GM19099 (cell line): ENCODE measurements around the gene SNN.

Experiments used
- POLR2A ChIP-seq: IDR thresholded peaks from 3 replicates; pipeline ENCODE4 v1.6.1; 2011; ENCODE audit warnings: low read depth; ENCODE audit not compliant: insufficient read length; ENCODE audit errors: extremely low read depth

The SNN gene

DNA sequence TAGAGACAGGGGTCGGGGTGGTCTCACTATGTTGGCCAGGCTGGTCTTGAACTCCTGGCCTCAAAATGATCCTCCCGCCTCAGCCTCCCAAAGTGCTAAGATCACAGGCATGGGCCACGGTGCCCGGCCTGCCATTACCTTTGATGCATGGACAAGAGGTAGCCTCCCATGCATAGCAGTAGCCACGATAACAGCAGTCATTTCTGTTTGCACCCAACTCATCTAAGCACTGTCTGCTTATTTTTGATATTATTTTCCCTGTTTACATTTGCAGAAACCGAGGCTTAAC is 37.5 kb upstream of the SNN start:
- TF ChIP-seq POLR2A, result no peak

DNA sequence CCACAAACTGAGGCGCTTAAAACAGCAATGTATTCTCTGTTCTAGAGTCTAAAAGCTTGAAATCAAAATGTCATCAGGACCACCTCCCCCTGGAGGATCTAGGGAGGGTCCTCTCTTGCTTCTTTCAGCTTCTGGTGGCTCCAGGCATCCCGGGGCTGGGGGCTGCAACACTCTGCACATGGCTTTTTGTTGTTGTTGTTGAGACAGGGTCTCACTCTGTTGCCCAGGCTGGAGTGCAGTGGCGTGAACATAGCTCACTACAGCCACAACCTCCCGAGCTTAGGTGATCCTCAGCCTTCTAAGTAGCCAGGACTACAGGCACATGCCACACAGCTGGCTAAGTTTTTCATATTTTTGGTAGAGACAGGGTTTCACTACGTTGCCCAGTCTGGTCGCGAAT is 37.0 kb upstream of the SNN start:
- TF ChIP-seq POLR2A, result no peak

DNA sequence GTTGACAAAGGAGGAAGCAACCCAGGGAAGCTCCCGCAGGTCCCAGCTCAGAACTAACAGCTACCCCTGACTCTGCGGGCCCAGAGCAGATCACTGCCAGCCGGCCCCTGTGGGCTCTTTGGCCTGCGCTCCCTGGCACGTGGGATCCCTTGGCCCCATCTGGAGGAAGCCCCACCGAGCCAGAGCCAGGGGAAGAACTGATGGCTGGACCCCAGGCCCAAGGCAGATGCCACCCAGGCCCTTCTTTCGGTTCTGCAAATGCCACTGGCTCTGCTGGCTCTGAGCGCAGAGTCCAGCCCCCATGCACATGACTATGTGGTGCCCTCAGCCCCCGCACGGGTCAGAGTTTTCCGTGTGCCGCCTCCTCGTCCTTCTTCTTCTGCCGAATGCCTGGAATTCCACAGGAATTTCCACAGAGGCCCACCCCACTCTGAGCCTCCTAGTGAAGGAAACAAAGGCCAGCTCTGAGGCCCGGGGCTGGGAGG is 35.8 kb upstream of the SNN start:
- TF ChIP-seq POLR2A, result no peak

DNA sequence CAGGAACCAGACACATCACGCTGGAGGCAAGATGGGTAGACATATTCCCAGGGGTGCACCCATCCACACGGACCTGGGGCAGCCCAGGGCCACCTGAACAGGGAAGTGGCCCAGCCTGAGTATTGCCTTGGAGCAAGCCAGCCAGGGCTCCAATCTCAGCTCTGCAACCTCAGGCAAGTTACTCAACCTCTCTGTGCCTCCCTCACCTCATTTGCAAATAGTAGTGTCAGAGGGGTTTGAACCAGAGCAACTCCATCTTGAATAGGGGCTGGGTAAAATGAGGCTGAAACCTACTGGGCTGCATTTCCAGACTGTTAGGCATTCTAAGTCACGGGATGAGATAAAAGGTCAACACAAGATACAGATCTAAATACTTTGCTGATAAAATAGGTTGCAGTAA is 35.1 kb upstream of the SNN start:
- TF ChIP-seq POLR2A, result no peak

DNA sequence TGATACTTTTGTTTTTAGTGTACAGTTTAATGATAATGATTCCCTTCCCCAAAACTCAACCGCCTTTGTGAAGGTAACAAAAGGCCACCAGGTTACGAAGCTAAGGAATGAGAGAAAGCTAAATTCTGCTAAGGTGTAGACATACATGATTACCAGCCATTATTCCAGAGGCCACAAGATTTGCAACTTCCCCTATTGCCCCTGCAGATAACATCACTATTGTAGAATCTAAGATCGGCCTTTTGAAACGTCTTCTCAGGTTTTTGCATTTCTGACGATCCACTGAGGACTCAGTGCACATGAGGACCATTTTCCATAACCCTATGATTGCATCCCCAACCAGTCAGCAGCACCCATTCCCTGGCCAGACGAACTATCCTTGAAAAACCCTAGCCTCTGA is 33.9 kb upstream of the SNN start:
- no peak for TF ChIP-seq POLR2A

DNA sequence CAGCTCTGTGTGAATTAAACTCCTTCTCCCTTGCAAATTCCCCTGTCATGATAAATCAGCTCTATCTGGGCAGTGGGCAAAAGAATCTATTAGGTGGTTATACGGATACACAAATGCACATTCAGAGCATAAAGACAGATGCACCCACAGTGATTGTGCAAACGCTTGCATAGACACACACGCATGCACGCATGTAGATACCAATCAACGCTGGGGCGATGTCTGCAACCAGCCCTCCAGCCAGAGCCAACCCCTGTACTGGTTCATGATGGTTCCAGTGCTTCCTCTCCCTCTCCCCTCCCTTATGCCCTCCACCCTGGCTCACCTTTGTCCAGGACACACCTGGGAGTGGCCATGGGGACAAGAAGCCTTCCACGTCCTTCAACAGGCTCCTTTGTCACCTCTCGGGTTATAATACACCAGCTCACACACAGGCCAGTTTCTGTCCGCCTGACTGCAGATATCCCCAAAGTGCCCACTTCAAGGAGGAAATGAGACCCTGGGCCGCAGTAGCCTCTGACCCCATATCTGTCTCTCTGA is 33.1 kb upstream of the SNN start:
- no peak for TF ChIP-seq POLR2A

DNA sequence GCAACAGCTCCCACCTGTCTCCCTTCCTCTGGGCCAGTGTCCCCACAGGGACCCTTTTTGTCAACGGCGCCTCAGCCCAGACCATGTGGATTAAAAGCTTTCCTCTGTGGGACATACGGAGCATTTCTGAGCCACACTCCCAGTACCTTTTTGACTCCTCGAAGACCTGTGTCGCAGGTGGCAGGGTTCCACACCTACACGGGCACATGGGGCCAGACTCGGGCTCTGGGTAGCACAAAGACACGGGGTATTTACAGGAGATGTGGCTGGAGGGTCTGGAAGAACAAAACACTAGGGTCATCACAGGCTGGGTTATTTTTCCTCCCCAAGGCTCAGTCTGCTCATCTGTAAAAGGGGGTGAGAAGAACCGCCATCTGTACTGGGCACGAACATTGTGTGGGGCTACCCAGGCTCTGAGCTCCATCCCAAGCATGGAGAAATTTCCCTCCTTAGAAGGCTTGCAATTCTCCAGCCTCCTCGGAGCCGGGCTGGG is 32.5 kb upstream of the SNN start:
- TF ChIP-seq POLR2A, result no peak

DNA sequence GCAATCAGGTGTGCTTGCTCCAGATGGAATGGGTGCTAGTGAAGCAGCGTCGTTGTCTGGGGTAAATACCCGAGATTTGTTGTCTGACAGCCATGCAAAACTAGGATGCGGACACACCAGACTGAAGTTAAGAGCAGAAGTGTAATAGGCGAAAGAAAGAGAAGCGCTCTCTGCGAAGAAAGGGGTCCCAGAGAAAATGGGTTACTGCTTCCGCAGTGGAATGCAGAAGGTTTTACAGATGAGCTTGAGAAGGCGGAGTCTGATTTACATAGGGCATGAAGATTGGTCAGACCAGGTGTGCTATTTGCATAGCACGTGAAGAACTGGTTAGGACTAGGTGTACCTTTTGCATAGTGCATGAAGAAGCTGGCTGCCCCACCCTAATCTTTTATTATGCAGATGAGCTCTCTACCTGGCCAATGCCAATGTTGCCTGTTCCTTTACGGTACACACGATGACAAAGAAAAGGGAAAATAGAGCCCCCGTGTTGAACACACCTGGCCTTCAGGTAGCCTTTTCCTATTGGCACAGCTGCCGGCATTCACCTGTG is 32.0 kb upstream of the SNN start:
- TF ChIP-seq POLR2A, result no peak

DNA sequence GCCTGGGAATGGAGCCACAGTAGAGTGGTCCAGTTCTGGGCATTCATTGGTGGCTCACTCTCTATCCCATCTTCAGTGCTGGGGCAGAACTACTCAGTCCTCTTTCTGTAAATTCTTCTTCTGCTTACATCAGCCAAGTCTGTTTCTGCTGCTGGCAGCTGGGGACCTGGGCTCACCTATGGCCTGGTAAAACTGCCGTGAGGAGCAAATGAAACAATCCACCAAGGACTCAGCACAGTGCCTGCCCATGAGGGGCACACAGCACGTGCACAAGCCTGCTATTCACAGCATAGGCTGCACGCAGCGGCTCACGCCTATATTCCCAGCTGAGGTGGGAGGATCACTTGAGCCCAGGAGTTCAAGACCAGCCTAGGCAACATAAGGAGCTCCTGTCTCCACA is 30.9 kb upstream of the SNN start:
- TF ChIP-seq POLR2A, result no peak

DNA sequence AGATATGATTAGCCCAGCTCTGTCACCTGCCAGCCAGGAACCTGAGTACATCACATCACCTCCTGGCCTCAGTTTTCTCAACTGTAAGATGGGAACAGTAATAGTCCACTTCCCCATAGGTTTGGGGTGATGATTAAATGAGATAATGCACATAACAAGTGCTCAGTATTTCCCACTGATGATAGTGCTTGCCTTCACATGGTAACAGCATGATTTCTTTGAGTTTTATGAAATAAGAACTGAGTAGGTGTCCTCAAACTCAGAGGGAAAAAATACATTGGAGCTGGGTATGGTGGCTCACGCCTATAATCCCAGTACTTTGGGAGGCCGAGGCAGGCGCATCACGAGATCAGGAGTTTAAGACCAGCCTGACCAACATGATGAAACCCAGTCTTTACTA is 30.1 kb upstream of the SNN start:
- no peak for TF ChIP-seq POLR2A

DNA sequence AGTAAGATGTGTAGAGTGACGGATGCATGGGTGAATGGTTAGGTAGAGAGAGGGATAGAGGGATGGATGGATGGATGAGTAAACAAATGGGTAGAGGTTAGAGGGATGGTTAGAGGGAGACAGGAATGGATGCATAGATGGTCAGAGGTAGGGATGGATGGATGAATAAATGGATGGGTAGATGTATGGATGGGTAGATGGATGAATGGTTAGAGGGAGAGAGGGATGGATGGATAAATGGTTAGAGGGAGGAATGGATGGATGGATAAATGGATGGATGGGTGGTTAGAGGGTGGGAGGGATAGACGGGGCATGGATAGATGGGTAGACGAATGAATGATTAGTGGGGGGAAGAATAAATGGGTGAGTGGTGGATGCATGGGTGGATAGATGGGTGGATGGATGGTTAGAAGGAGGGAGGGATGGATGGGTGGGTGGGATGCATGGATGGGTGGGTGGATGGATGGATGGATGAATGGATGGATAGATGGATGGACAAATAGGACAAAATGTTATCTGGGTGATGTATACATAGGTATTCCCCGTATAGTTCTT is 29.2 kb upstream of the SNN start:
- no peak for TF ChIP-seq POLR2A

DNA sequence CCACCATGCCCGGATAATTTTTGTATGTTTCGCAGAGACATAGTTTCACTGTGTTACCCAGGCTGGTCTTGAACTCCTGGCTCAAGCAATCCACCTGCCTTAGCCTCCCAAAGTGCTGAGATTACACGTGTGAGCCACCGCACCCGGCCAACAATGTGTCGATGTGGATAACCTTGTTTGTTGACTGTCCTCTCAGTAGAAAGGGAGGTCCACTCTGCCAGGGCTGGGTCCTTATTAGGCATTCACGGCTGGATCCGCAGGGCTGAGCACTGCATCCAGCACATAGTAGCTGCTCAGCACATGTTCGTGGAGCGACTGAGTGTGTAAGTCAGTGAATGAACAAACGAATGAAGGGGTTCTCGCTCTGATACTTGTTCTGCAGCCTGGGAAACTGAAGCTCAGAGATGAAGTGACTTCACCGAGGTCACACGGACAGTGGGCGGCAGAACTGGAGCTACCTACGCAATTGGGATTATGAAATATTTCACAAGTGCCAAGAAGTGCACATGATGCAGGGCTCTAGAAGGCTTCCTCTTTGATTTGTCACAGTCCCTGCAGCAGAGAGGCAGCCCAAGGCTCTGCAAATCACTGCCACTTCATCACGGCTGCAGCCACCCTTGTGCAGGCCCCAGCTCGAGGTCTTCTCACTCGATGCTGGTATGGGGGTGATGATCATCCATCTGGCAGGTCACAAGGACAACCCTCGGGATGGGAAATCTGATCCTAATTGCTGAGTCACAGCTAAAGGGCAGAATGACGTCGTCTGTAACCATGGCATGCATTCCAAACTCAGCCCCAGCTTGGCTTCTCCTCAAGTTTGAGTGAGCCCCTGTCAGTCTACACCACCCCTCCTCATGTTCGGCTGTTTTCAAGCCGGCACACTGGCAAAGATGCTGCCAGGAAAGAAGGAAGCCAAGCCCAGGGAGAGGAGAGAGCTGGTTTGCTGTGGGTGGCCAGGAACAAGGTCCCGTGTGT is 28.0 kb upstream of the SNN start:
- TF ChIP-seq POLR2A, result no peak

DNA sequence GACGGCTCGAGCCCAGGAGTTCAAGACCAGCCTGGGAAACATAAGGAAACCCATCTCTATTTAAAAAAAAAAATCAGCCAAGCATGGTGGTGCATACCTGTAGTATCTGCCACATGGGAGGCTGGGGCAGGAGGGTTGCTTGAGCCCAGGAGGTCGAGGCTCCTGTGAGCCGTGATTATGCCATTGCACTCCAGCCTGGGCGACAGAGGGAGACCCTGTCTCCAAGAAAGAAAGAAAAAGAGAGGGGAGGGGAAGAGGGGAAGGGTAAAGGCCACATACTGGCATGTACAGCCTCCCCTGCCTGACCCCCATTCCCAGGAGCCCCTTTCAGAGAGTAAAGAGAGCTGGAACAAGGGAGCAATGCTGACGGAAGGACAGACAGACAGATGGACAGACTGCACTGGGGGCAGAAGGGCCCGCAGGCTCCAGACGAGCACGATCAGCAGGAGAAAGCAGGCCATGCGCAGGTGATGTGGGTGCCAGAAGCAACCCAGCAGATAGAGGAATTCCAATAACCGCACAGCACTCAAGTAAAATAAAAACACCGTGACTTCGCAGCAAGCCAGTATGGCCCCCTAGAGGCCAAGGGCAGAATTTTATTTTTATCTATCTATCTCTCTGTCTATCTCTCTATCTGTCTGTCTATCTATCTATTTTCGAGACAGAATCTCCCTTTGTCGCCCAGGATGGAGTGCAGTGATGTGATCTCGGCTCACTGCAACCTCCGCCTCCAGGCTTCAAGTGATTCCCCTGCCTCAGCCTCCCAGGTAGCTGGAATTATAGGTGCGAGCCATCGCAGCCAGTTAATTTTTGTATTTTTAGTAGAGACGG is 27.1 kb upstream of the SNN start:
- no peak for TF ChIP-seq POLR2A

DNA sequence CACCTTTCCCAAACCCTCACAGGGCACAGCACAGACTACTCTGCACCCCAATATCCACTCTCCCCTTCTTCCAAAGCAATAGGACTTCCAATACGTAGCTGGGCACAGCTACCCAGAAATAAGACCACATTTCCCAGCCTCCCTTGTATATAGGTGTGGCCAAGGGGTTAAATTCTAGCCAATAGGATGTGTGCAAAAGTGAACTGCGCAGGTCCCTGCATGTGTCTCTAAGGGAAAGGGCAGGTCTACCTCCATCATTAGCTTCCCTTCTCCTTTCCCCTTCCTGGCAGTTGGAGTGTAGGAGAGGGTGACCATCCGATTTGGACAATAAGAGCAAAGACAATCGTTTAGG is 25.5 kb upstream of the SNN start:
- no peak for TF ChIP-seq POLR2A

DNA sequence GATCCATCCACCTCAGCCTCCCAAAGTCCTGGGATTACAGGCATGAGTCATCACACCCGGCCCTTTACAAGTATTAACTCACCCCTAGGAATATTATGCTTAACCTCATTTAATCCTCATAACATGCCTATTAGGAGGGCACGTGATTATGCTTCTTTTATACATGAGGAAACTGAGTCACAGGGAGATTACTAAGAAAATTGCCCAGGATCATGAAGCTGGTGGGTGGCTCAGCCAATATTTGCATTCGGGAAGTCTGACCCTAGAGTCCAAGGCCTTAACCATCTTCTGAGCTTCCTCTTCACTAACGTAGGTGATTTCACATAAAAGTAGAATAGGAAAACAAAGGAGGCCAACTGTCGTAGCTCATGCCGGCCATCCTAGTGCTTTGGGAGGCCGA is 19.0 kb upstream of the SNN start:
- TF ChIP-seq POLR2A, result no peak
